ENCODE results near the gene ABHD2. TPM values are rescaled to one million over a fixed set of nuclear protein-coding genes. Genes with fewer than 3 reads are reported as not detected.

Gene ABHD2
- total RNA-seq, 5 donors from 2014 or later (not counting 1 experiment from before 2014, with no cell fraction given) = 52.5 to 70.8 (median 58.5) TPM

DNA sequence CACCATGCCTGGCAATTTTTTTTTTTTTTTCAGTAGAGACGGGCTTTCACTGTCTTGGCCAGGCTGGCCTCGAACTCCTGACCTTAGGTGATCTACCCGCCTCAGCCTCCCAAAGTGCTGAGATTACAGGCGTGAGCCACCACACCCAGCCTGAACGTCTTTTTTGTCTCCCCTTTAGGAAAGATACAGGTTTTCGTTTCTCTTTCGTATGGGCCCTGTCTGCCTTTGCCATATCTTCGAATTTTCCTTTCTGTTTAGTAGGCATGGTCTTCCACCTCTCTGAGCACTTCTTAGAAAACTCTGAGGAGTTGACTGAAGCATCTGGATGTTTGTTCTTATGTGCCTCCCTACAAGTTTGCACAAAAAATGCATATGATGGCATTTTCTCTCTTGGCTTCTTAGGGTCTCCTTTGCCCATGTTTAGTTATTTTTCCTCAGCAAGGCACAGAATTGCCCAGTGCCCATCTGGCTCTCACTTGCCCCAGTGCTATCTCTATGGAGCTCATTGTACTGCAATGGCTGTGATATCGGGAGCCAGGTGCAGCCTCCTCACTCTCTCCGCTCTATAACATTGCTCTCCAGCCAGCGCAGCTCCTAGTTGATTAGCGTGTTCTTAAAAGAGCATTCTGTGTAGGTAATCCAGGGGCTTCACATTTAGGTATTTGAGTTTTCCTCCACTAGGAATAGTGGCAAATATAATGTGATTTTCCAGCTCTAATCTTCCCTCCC, 48.0 kb downstream of the ABHD2 start:
- Mint-ChIP-seq H3K4me3 (no peak overlapping the region), H3K36me3 (peaks cover 24% of the 10 kb centered on the region), H3K4me1 (peaks cover 32 to 51% (median 33%) of the 10 kb centered on the region in 3 donors), H3K27me3 (no peaks in the 10 kb centered on the region), H3K9me3 (no peaks in the 10 kb centered on the region), H3K27ac (peak overlapping the region in 1 of 2 donors; percentile 65)
- Histone ChIP-seq H3K27me3 (replicated peaks in 1 of 2; ENCODE audit: control insufficient read depth in 2 of 2, extremely low read depth in 1 of 2, insufficient read depth in 2 of 2, low read length in 1 of 2) (no peaks in the 10 kb centered on the region), H3K4me3 (ENCODE audit: control insufficient read depth in 1 of 2, extremely low read depth in 1 of 2, low read length in 1 of 2) (no peak overlapping the region), H3K36me3 (ENCODE audit: control insufficient read depth in 2 of 2, extremely low read depth in 1 of 2, insufficient read depth in 1 of 2, low read length in 1 of 2) (peaks cover 6 to 13% of the 10 kb centered on the region in 2 donors), H3K4me1 (ENCODE audit: control insufficient read depth in 1 of 2, extremely low read depth in 1 of 2, insufficient read depth in 2 of 2, low read length in 2 of 2) (peaks cover 7 to 27% of the 10 kb centered on the region in 2 experiments), H3K27ac (ENCODE audit: low read length) (peak overlapping the region; percentile 1), H3K9me3 (no peaks in the 10 kb centered on the region)
- ChIA-PET POLR2A (interaction anchor here in 1 of 2 donors (0.6 kb wide), 1 partner anchor 48 kb away, joined by 3 read pairs; the partner anchor contains the start of gene ABHD2), CTCF (interaction anchor here in 1 of 2 donors (0.6 kb wide), 1 partner anchor 17 kb away, joined by 4 read pairs; no protein-coding TSS in a partner anchor)
- 79% methylated on average over 8 of the region's 12 CpGs for WGBS (ENCODE audit: insufficient coverage)
- ATAC-seq (replicated peaks in 1 of 4) (no peak), DNase-seq (no peak)

DNA sequence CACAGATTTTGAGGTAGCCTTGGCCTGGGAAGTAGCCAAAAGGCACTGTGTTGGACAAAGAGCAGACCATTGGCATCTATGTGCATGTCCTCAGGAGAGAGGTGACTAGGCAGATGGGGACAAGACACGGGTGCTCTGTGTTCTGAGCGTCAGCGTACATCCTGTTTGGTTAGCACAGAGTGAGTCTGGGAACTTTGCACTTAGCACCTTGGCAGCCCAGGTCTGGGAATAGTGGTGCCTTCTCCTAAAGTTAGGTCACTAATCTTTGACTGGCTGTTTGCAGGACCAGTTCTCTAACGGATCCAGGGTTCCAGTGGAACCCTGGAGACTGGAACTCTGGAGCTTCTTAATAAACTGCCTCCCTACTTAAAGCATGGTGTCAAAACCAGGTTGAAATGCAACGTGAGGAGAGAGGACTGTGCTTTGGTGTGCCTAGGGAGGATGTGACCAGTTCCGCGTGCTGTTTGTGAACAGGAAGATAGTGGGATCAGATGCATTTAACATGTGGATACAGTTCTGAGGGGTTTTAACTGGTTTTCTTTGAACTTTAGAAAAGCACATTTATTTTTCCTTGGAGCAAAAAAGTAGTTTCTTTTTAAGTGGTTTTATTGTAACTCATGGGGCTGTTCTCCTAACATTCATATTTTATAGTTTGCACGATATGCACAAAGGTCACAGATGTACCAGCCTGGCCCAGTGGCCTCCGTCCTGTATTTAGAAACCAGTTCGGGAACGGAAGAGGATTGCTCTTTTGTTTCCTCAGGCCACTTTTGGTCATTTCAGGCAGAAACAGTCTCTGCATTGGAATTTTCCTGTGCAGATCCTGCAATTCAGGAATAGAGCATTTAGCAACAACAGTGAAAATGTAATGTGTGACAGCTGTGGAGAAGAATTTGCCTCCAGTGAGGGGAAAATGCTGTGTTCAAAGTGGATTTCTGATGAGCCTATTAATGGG, 48.8 kb downstream of the ABHD2 start:
- H3K27ac ChIP-seq (ENCODE audit: low read length) = peak overlapping the region; percentile 1
- ATAC-seq (replicated peaks in 1 of 4) (peak; percentile 45 to 77 (median 60)), DNase-seq (peak in 13 of 35 experiments; percentile 3 to 50 (median 16))
- POLR2A ChIA-PET = interaction anchor here in 1 of 2 donors (0.6 kb wide), 1 partner anchor 49 kb away, joined by 3 read pairs; the partner anchor contains the start of gene ABHD2
- Mint-ChIP-seq H3K36me3 (peaks cover 29% of the 10 kb centered on the region), H3K4me3 (no peak overlapping the region), H3K4me1 (peaks cover 32 to 48% (median 34%) of the 10 kb centered on the region in 3 donors), H3K9me3 (no peaks in the 10 kb centered on the region), H3K27ac (peak overlapping the region; percentile 41 to 65), H3K27me3 (no peaks in the 10 kb centered on the region)
- peaks cover 7 to 26% of the 10 kb centered on the region in 2 experiments for H3K4me1 ChIP-seq (ENCODE audit: control insufficient read depth in 1 of 2, extremely low read depth in 1 of 2, insufficient read depth in 2 of 2, low read length in 2 of 2)
- no peaks in the 10 kb centered on the region for H3K9me3 ChIP-seq
- 62% methylated on average over 10 of the region's 11 CpGs for WGBS (ENCODE audit: insufficient coverage)
- no peaks in the 10 kb centered on the region for H3K27me3 ChIP-seq (replicated peaks in 1 of 2; ENCODE audit: control insufficient read depth in 2 of 2, extremely low read depth in 1 of 2, insufficient read depth in 2 of 2, low read length in 1 of 2)
- H3K4me3 ChIP-seq (ENCODE audit: control insufficient read depth in 1 of 2, extremely low read depth in 1 of 2, low read length in 1 of 2) = no peak overlapping the region
- CTCF ChIA-PET = no interaction called here
- peaks cover 6 to 10% of the 10 kb centered on the region in 2 donors for H3K36me3 ChIP-seq (ENCODE audit: control insufficient read depth in 2 of 2, extremely low read depth in 1 of 2, insufficient read depth in 1 of 2, low read length in 1 of 2)

DNA sequence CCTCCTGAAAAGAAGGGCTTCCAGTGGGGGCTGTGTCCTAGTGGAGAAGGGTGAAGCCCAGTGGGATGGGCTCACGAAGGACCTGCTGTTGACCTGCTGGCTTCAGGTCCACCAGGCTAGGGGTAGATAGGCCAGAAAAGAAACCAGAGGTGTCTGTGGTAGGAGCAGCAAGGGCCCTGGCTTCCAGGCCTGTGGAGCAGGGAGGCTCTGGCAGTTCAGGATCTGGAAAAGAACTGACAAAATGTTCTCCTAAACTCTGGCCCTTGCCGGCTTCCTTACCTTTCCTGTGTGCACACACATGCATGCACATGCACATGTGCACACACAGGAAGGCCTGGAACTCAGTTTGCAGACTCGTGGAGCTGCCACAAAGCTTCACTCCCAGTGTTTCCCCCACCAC, 49.7 kb downstream of the ABHD2 start:
- peaks cover 34% of the 10 kb centered on the region for H3K36me3 Mint-ChIP-seq
- Histone ChIP-seq H3K36me3 (ENCODE audit: control insufficient read depth in 2 of 2, extremely low read depth in 1 of 2, insufficient read depth in 1 of 2, low read length in 1 of 2) (peaks cover 6 to 10% of the 10 kb centered on the region in 2 donors), H3K27me3 (replicated peaks in 1 of 2; ENCODE audit: control insufficient read depth in 2 of 2, extremely low read depth in 1 of 2, insufficient read depth in 2 of 2, low read length in 1 of 2) (no peaks in the 10 kb centered on the region), H3K4me1 (ENCODE audit: control insufficient read depth in 1 of 2, extremely low read depth in 1 of 2, insufficient read depth in 2 of 2, low read length in 2 of 2) (peaks cover 7 to 22% of the 10 kb centered on the region in 2 experiments), H3K4me3 (ENCODE audit: control insufficient read depth in 1 of 2, extremely low read depth in 1 of 2, low read length in 1 of 2) (no peak overlapping the region), H3K9me3 (no peaks in the 10 kb centered on the region), H3K27ac (ENCODE audit: low read length) (no peak overlapping the region)
- ATAC-seq (replicated peaks in 1 of 4) (no peak), DNase-seq (no peak)
- CTCF ChIA-PET = interaction anchor here in 1 of 2 donors (0.7 kb wide), 1 partner anchor 12 kb away, joined by 3 read pairs; no protein-coding TSS in a partner anchor
- peaks cover 29 to 48% (median 33%) of the 10 kb centered on the region in 3 donors for H3K4me1 Mint-ChIP-seq
- WGBS (ENCODE audit: insufficient coverage) = 100% methylated on average over 3 of the region's 3 CpGs
- H3K9me3 Mint-ChIP-seq = no peaks in the 10 kb centered on the region
- H3K4me3 Mint-ChIP-seq = no peak overlapping the region
- POLR2A ChIA-PET = no interaction called here
- H3K27me3 Mint-ChIP-seq = no peaks in the 10 kb centered on the region
- no peak overlapping the region for H3K27ac Mint-ChIP-seq

DNA sequence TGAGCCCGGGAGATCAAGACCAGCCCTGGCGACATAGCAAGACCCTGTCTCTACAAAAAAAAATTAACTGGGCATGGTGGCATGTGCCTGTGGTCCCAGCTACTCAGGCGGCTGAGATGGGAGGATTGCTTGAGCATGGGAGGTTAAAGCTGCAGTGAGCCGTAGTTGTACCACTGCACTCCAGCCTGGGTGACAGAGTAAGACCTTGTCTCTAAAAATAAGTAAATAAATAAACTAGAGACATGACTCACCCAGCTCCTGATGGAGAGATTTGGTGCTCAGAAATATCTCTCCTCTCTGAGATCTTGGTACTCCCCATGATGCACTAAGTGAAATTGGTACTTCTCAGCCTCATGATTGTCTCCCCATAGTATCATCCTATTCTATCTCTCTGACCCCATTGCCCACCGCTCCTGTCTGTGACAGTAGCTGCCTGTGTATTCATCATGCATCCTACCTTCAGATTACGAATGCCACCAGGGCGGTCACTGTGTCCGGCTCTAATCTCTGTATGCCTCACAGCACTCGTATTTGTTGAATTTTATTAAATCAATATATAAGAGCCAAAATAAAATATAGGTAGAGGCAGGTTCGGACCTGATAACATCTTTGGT, 50.9 kb downstream of the ABHD2 start:
- Histone ChIP-seq H3K27ac (ENCODE audit: low read length) (no peak overlapping the region), H3K9me3 (no peaks in the 10 kb centered on the region), H3K36me3 (ENCODE audit: control insufficient read depth in 2 of 2, extremely low read depth in 1 of 2, insufficient read depth in 1 of 2, low read length in 1 of 2) (peaks cover 6 to 10% of the 10 kb centered on the region in 2 donors), H3K27me3 (replicated peaks in 1 of 2; ENCODE audit: control insufficient read depth in 2 of 2, extremely low read depth in 1 of 2, insufficient read depth in 2 of 2, low read length in 1 of 2) (no peaks in the 10 kb centered on the region), H3K4me3 (ENCODE audit: control insufficient read depth in 1 of 2, extremely low read depth in 1 of 2, low read length in 1 of 2) (no peak overlapping the region), H3K4me1 (ENCODE audit: control insufficient read depth in 1 of 2, extremely low read depth in 1 of 2, insufficient read depth in 2 of 2, low read length in 2 of 2) (peaks cover 7 to 21% of the 10 kb centered on the region in 2 experiments)
- no peak for DNase-seq
- POLR2A ChIA-PET = no interaction called here
- 86% methylated on average over 1 of the region's 10 CpGs for WGBS (ENCODE audit: insufficient coverage)
- Mint-ChIP-seq H3K27ac (no peak overlapping the region), H3K4me3 (no peak overlapping the region), H3K27me3 (no peaks in the 10 kb centered on the region), H3K36me3 (peaks cover 29% of the 10 kb centered on the region), H3K4me1 (peaks cover 29 to 50% (median 35%) of the 10 kb centered on the region in 3 donors), H3K9me3 (no peaks in the 10 kb centered on the region)
- CTCF ChIA-PET = interaction anchor here in 1 of 2 donors (0.6 kb wide), 1 partner anchor 19 kb away, joined by 3 read pairs; no protein-coding TSS in a partner anchor
- ATAC-seq (replicated peaks in 1 of 4) = no peak

DNA sequence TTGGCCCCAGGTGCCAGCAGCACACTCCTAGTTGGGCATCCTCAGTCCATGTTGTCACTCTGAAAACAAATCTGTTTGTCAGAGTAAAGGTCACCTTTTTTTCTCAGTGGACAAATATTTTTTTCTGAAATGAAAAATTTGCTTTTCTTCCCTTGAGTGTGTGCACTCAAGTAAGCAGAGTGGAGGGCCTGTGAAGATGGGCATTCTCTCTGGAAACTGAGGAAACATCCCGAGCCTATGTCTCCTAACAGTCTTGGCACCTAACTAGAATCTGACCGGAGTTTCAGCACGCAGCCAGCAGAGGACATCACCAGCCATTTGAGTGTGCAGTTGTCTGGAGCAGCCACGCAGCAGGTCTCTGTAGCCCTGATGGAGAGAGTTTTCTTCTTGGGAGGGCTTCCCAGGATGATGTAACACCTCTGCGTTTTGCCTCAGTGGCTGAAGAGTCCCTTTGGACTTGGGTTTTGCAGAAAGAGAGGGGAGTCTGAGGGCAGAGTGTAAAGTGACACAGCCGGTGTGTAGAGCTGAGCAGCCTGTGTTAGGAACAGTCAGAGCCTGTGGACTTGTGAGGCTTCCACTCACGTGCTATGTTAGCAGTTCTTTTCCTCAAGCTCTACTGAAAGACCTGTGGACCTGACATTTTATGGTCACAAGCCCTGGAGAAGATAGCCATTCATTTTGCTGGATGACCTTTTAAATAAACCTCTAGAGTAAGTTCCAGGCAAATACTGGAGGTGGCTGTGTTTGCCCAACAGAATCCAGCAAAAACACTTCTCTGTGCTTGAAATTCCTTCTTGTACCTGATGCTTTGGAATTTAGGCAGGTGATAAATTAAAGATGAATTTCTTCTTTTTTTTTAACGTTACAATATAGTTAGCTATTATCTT, 51.6 kb downstream of the ABHD2 start:
- peaks cover 33% of the 10 kb centered on the region for H3K36me3 Mint-ChIP-seq
- Histone ChIP-seq H3K9me3 (no peaks in the 10 kb centered on the region), H3K27ac (ENCODE audit: low read length) (no peak overlapping the region), H3K4me1 (ENCODE audit: control insufficient read depth in 1 of 2, extremely low read depth in 1 of 2, insufficient read depth in 2 of 2, low read length in 2 of 2) (peaks cover 7 to 21% of the 10 kb centered on the region in 2 experiments), H3K36me3 (ENCODE audit: control insufficient read depth in 2 of 2, extremely low read depth in 1 of 2, insufficient read depth in 1 of 2, low read length in 1 of 2) (peaks cover 6 to 10% of the 10 kb centered on the region in 2 donors), H3K4me3 (ENCODE audit: control insufficient read depth in 1 of 2, extremely low read depth in 1 of 2, low read length in 1 of 2) (no peak overlapping the region), H3K27me3 (replicated peaks in 1 of 2; ENCODE audit: control insufficient read depth in 2 of 2, extremely low read depth in 1 of 2, insufficient read depth in 2 of 2, low read length in 1 of 2) (no peaks in the 10 kb centered on the region)
- ATAC-seq (replicated peaks in 1 of 4) = no peak
- no peaks in the 10 kb centered on the region for H3K27me3 Mint-ChIP-seq
- DNase-seq = no peak
- POLR2A ChIA-PET = no interaction called here
- CTCF ChIA-PET = no interaction called here
- peaks cover 35 to 56% (median 42%) of the 10 kb centered on the region in 3 donors for H3K4me1 Mint-ChIP-seq
- 98% methylated on average over 6 of the region's 8 CpGs for WGBS (ENCODE audit: insufficient coverage)
- H3K4me3 Mint-ChIP-seq = no peak overlapping the region
- H3K27ac Mint-ChIP-seq = no peak overlapping the region
- no peaks in the 10 kb centered on the region for H3K9me3 Mint-ChIP-seq
